Posterior vena cava (tissue), 2 donors: ENCODE measurements around the gene MAML1. TPM values are rescaled to one million over a fixed set of nuclear protein-coding genes. Genes with fewer than 3 reads are reported as not detected.
"Not testable (repeated sequence)": the region's sequence is repeated elsewhere in the genome, so short reads cannot be mapped to it uniquely, and the experiment has no call there.

ENCODE experiments used
- DNase-seq: peaks from one replicate; pipeline ENCODE4 v3.0.0-alpha.2; 2020; ENCODE audit warnings: low spot score
- intact Hi-C, 2 donors: fragments of 100-400 bp; cut with DNase I; formaldehyde crosslinking; loops; one replicate each; pipeline versions ENCODE4 v1.14.1 to v1.14.2; 2022 to 2023
- total RNA-seq, 2 donors: library from RNA; stranded (reverse); fragmentation: NEBNext Ultra II Directional; extraction: Animal tissue kit (Norgen Biotek cat#: 25700); gene quantifications; one replicate each; pipeline ENCODE4 v1.2.1, GENCODE V29; 2021
- donor health status: DM: yes; HTN: yes; CAD: no.
- donor health status: DM: yes; HTN: yes; CAD: no.

MAML1 gene
- total RNA-seq, 2 donors from 2014 or later: 22.0 to 22.5 TPM

- peak; percentile 61 for DNase-seq
- intact Hi-C loops: no loop called here
Measured at GRCh38 chr5:179786861-179787260, 54.2 kb downstream of the MAML1 start.

GRCh38 chr5:179788193-179788854, 55.7 kb downstream of the MAML1 start:
- intact Hi-C loops: no loop called here
- DNase-seq: peak; percentile 68

- intact Hi-C loops, DNase-seq: not testable (repeated sequence)
Measured at GRCh38 chr5:179789278-179789677, 56.7 kb downstream of the MAML1 start.

- DNase-seq: peak; percentile 78
- intact Hi-C loops: no loop called here
Measured at GRCh38 chr5:179791881-179792611, 59.4 kb downstream of the MAML1 start.

GRCh38 chr5:179792612-179793467, 60.2 kb downstream of the MAML1 start:
- peak; percentile 82 for DNase-seq
- intact Hi-C loops: no loop called here

- DNase-seq: peak; percentile 96
- intact Hi-C loops: no loop called here
Measured at GRCh38 chr5:179793468-179794139, 61.0 kb downstream of the MAML1 start, which contains the start of gene LTC4S. Gene LTC4S (plus strand): TSS chr5:179793986. CDS start chr5:179794081, 95 bp downstream.

- intact Hi-C loops: no loop called here
- DNase-seq: peak; percentile 75
Measured at GRCh38 chr5:179794171-179794570, 61.5 kb downstream of the MAML1 start.

- intact Hi-C loops: no loop called here
- DNase-seq: peak; percentile 79
Measured at GRCh38 chr5:179794575-179794974, 62.0 kb downstream of the MAML1 start.

GRCh38 chr5:179795049-179795862, 62.6 kb downstream of the MAML1 start:
- intact Hi-C loops: no loop called here
- peak; percentile 83 for DNase-seq

GRCh38 chr5:179795863-179796833, 63.5 kb downstream of the MAML1 start:
- peak; percentile 94 for DNase-seq
- intact Hi-C loops: no loop called here

GRCh38 chr5:179796877-179797608, 64.4 kb downstream of the MAML1 start:
- intact Hi-C loops: no loop called here
- peak; percentile 76 for DNase-seq

- intact Hi-C loops: no loop called here
- DNase-seq: peak; percentile 69
Measured at GRCh38 chr5:179797741-179798140, 65.1 kb downstream of the MAML1 start.

- DNase-seq: peak; percentile 66
- intact Hi-C loops: no loop called here
Measured at GRCh38 chr5:179798144-179798770, 65.6 kb downstream of the MAML1 start.

- intact Hi-C loops: no loop called here
Measured at GRCh38 chr5:179798771-179799643, 66.4 kb downstream of the MAML1 start.

GRCh38 chr5:179799644-179799973, 67.0 kb downstream of the MAML1 start:
- peak; percentile 66 for DNase-seq
- intact Hi-C loops: no loop called here

More at GRCh38 chr5:179798771-179799643, 66.4 kb downstream of the MAML1 start:
- no peak for DNase-seq
